OCI-LY1 (cell line): ENCODE results near the gene CPVL.

Experiments used
- H2AFZ ChIP-seq: fragments of 200-600 bp; sonication (generic), shearing (Covaris generic); 2 replicates; pipeline ENCODE4 v1.6.0; 2014; ENCODE audit warnings: antibody characterized with exemption, mild to moderate bottlenecking, low read length
- H3F3A ChIP-seq: fragments of 200-600 bp; sonication (generic), shearing (Covaris generic); 2 replicates; pipeline ENCODE4 v1.6.0; 2014; ENCODE audit warnings: mild to moderate bottlenecking, antibody characterized with exemption, low read length, moderate library complexity; ENCODE audit not compliant: insufficient read depth
- H3K27ac ChIP-seq: fragments of 200-600 bp; sonication (generic); 2 replicates; pipeline ENCODE4 v1.5.1; 2014; ENCODE audit warnings: low read length, mixed run types, mild to moderate bottlenecking, low read depth; ENCODE audit not compliant: poor library complexity, severe bottlenecking
- H3K27me3 ChIP-seq: fragments of 200-600 bp; sonication (generic); 2 replicates; pipeline ENCODE4 v1.6.0; 2014; ENCODE audit warnings: antibody characterized with exemption, mild to moderate bottlenecking, low read length, moderate library complexity; ENCODE audit not compliant: insufficient read depth
- H3K36me3 ChIP-seq: fragments of 200-600 bp; sonication (generic); 2 replicates; pipeline ENCODE4 v1.6.1; 2014; ENCODE audit warnings: mild to moderate bottlenecking, antibody characterized with exemption, low read length, moderate library complexity, mixed read lengths; ENCODE audit not compliant: insufficient read depth
- H3K4me1 ChIP-seq: fragments of 200-600 bp; sonication (generic); 2 replicates; pipeline ENCODE4 v1.5.1; 2014; ENCODE audit warnings: mild to moderate bottlenecking, low read length, moderate library complexity; ENCODE audit not compliant: insufficient read depth, severe bottlenecking
- H3K4me2 ChIP-seq: fragments of 200-600 bp; sonication (generic), shearing (Covaris generic); 2 replicates; pipeline ENCODE4 v1.6.1; 2014; ENCODE audit warnings: low read length
- H3K4me3 ChIP-seq: fragments of 200-600 bp; sonication (generic); 2 replicates; pipeline ENCODE4 v1.5.1; 2014; ENCODE audit warnings: low read length, low read depth, mild to moderate bottlenecking, mixed read lengths; ENCODE audit not compliant: poor library complexity, severe bottlenecking
- H3K79me2 ChIP-seq: fragments of 200-600 bp; shearing (Covaris generic); 2 replicates; pipeline ENCODE4 v1.6.1; 2016; ENCODE audit warnings: mixed run types, low read length, mixed read lengths; ENCODE audit not compliant: insufficient read depth
- H3K9ac ChIP-seq: fragments of 200-600 bp; sonication (generic), shearing (Covaris generic); 2 replicates; pipeline ENCODE4 v1.6.1; 2014; ENCODE audit warnings: mild to moderate bottlenecking, low read length, mixed read lengths
- H3K9me2 ChIP-seq: fragments of 200-600 bp; sonication (generic), shearing (Covaris generic); 2 replicates; pipeline ENCODE4 v1.6.1; 2014; ENCODE audit warnings: low read depth, mild to moderate bottlenecking, low read length, mixed read lengths
- H3K9me3 ChIP-seq: fragments of 200-600 bp; shearing (Covaris generic); 2 replicates; pipeline ENCODE4 v1.6.1; 2014; ENCODE audit warnings: low read length, mixed read lengths
- H4K20me1 ChIP-seq: fragments of 200-600 bp; sonication (generic), shearing (Covaris generic); 2 replicates; pipeline ENCODE4 v1.6.0; 2016; ENCODE audit warnings: mild to moderate bottlenecking, low read length; ENCODE audit not compliant: insufficient read depth
- EZH2 ChIP-seq: fragments of 200-600 bp; sonication (generic), shearing (Covaris generic); IDR thresholded peaks from 2 replicates; pipeline ENCODE4 v1.8.0; 2017; ENCODE audit warnings: borderline replicate concordance, mixed run types, mild to moderate bottlenecking, antibody characterized with exemption, low read length, moderate library complexity, mixed read lengths
- TF ChIP-seq, protein P1 (sequence below): fragments of 200-600 bp; sonication (generic), shearing (Covaris generic); IDR thresholded peaks from 2 replicates; pipeline ENCODE4 v1.5.1; 2017; ENCODE audit warnings: mild to moderate bottlenecking, antibody characterized with exemption, low read length, moderate library complexity, mixed read lengths

Gene CPVL

DNA sequence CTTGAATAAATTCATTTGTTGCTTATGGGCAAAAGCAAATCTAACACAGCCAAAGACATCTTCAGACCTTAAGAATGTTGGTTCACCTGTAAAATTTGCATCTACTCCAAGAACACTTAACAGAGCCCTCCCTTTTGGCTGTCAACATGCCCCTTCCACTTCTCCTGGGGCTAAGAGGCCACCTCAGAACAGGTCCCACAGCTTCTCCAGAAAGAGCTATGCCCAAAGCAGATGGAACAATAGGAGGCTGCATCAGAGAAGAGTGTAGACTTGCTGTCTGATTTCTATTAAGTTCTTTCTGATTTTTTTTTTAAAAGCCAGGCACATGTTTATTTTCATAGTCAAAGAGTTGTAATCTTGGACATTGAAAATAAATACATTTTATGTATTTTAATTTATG lies 162.1 kb downstream of the CPVL start:
- no peaks in the 10 kb centered on the region for H3K9me3 ChIP-seq
- H3K9ac ChIP-seq = no peak overlapping the region
- no peaks in the 10 kb centered on the region for H3F3A ChIP-seq
- H3K9me2 ChIP-seq = no peaks in the 10 kb centered on the region
- no peaks in the 10 kb centered on the region for H3K79me2 ChIP-seq
- H2AFZ ChIP-seq = no peak overlapping the region
- no peaks in the 10 kb centered on the region for H3K36me3 ChIP-seq
- no peak for TF ChIP-seq EZH2
- TF ChIP-seq, protein P1, sequence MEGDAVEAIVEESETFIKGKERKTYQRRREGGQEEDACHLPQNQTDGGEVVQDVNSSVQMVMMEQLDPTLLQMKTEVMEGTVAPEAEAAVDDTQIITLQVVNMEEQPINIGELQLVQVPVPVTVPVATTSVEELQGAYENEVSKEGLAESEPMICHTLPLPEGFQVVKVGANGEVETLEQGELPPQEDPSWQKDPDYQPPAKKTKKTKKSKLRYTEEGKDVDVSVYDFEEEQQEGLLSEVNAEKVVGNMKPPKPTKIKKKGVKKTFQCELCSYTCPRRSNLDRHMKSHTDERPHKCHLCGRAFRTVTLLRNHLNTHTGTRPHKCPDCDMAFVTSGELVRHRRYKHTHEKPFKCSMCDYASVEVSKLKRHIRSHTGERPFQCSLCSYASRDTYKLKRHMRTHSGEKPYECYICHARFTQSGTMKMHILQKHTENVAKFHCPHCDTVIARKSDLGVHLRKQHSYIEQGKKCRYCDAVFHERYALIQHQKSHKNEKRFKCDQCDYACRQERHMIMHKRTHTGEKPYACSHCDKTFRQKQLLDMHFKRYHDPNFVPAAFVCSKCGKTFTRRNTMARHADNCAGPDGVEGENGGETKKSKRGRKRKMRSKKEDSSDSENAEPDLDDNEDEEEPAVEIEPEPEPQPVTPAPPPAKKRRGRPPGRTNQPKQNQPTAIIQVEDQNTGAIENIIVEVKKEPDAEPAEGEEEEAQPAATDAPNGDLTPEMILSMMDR = no peak
- no peak overlapping the region for H3K4me2 ChIP-seq
- no peaks in the 10 kb centered on the region for H3K27me3 ChIP-seq
- no peak overlapping the region for H3K4me3 ChIP-seq
- no peak overlapping the region for H3K27ac ChIP-seq
- H4K20me1 ChIP-seq = no peaks in the 10 kb centered on the region
- no peaks in the 10 kb centered on the region for H3K4me1 ChIP-seq

DNA sequence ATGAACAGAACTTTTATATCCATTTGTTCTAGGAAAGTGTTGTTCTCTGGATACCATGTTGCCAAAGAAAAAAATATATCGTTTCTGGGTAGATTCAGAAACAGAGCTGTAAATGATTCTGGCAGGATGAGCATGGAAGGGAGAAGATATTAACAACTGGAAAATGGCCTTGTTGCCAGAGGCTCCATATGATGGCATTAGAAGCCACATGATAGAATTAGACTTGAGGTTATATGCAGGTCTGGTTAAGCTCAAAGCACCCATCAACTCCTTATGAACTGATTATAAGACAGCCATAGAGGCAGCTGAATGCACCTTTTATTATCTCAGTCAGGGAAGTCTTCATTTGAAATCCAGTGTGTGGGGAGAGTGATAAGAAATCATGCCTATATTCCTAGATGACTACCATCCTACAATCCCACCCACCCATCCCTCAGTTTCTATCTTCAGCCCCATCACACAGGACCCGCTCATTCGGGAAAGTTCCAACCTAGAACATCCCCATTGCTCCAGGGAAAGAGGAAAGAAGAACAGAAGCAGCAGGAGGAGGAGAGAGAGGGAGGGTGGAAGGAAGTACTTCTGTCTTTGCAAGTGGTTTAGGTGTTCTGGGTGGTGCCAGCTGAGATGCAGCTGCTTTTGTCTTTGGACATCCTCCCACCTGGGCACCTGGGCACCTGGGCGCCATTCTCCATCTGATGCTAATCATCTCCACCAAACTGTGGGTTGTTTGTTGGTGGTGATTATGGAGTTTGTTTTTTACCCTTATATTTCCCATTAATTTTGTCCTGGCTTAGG lies 162.7 kb downstream of the CPVL start:
- H3K4me2 ChIP-seq = no peak overlapping the region
- TF ChIP-seq EZH2 = no peak
- TF ChIP-seq, protein P1 = no peak

DNA sequence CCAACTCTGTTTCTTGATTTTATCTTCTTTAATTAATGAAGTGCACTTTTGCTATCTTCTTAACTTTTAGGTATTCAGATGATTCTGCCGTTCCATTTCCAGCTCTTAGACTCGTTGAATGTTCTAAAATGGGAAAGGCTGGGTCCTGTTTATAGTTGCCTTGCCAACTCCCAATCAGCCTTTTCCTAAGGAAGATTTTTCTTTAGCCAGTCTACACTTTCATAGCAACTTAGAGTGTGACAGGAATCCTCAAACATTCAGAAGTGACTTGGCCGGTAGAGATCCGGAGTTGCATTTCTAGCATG lies 165.2 kb downstream of the CPVL start:
- no peaks in the 10 kb centered on the region for H3K79me2 ChIP-seq
- no peaks in the 10 kb centered on the region for H3K36me3 ChIP-seq
- H4K20me1 ChIP-seq = no peaks in the 10 kb centered on the region
- no peak overlapping the region for H3K27ac ChIP-seq
- no peaks in the 10 kb centered on the region for H3K27me3 ChIP-seq
- H2AFZ ChIP-seq = no peak overlapping the region
- H3K9me2 ChIP-seq = no peaks in the 10 kb centered on the region
- H3K4me2 ChIP-seq = no peak overlapping the region
- TF ChIP-seq, protein P1 = no peak
- no peak for TF ChIP-seq EZH2
- H3F3A ChIP-seq = no peaks in the 10 kb centered on the region
- H3K4me1 ChIP-seq = no peaks in the 10 kb centered on the region
- no peak overlapping the region for H3K9ac ChIP-seq
- no peak overlapping the region for H3K4me3 ChIP-seq
- no peaks in the 10 kb centered on the region for H3K9me3 ChIP-seq

More for the DNA sequence above, 162.7 kb downstream of the CPVL start:
- Histone ChIP-seq H3F3A (no peaks in the 10 kb centered on the region), H3K27ac (no peak overlapping the region), H3K79me2 (no peaks in the 10 kb centered on the region), H2AFZ (no peak overlapping the region), H3K27me3 (no peaks in the 10 kb centered on the region), H3K4me1 (no peaks in the 10 kb centered on the region), H3K9ac (no peak overlapping the region), H3K9me2 (no peaks in the 10 kb centered on the region), H3K36me3 (no peaks in the 10 kb centered on the region), H4K20me1 (no peaks in the 10 kb centered on the region), H3K4me3 (no peak overlapping the region), H3K9me3 (no peaks in the 10 kb centered on the region)
